ENCODE results near the gene AFDN. TPM values are rescaled to one million over a fixed set of nuclear protein-coding genes. Genes with fewer than 3 reads are reported as not detected.

Gene AFDN
- total RNA-seq, 1 donor from 2014 or later = 168 TPM

GRCh38 chr6:167811442-167812087 is 15.1 kb upstream of the AFDN start:
- no peak for DNase-seq (ENCODE audit: low spot score)

- no peak for DNase-seq (ENCODE audit: low spot score)
Measured at GRCh38 chr6:167812088-167812487, 14.6 kb upstream of the AFDN start.

- DNase-seq (ENCODE audit: low spot score) = no peak
Measured at GRCh38 chr6:167815296-167815980, 11.3 kb upstream of the AFDN start.

GRCh38 chr6:167817016-167817415 is 9.7 kb upstream of the AFDN start:
- no peak for DNase-seq (ENCODE audit: low spot score)

GRCh38 chr6:167817729-167818128 is 9.0 kb upstream of the AFDN start:
- no peak for DNase-seq (ENCODE audit: low spot score)

GRCh38 chr6:167819576-167819975 is 7.1 kb upstream of the AFDN start:
- DNase-seq (ENCODE audit: low spot score) = no peak

- no peak for DNase-seq (ENCODE audit: low spot score)
Measured at GRCh38 chr6:167820681-167821080, 6.0 kb upstream of the AFDN start.

GRCh38 chr6:167824591-167825331 is 1.9 kb upstream of the AFDN start:
- no peak for DNase-seq (ENCODE audit: low spot score)

GRCh38 chr6:167825332-167826229 is 1.1 kb upstream of the AFDN start:
- DNase-seq (ENCODE audit: low spot score) = peak; percentile 58

GRCh38 chr6:167826230-167826895 is 348 bp upstream of the AFDN start:
- DNase-seq (ENCODE audit: low spot score) = peak; percentile 74

- peak; percentile 64 for DNase-seq (ENCODE audit: low spot score)
Measured at GRCh38 chr6:167827583-167828324, 1.0 kb downstream of the AFDN start.

- DNase-seq (ENCODE audit: low spot score) = no peak
Measured at GRCh38 chr6:167828325-167828956, 1.7 kb downstream of the AFDN start.

GRCh38 chr6:167829513-167829912 is 2.8 kb downstream of the AFDN start:
- DNase-seq (ENCODE audit: low spot score) = no peak

GRCh38 chr6:167831281-167831828 is 4.6 kb downstream of the AFDN start:
- no peak for DNase-seq (ENCODE audit: low spot score)

GRCh38 chr6:167832497-167833395 is 6.0 kb downstream of the AFDN start:
- DNase-seq (ENCODE audit: low spot score) = no peak

- DNase-seq (ENCODE audit: low spot score) = no peak
Measured at GRCh38 chr6:167833396-167833763, 6.7 kb downstream of the AFDN start.

- no peak for DNase-seq (ENCODE audit: low spot score)
Measured at GRCh38 chr6:167835260-167835659, 8.5 kb downstream of the AFDN start.

- no peak for DNase-seq (ENCODE audit: low spot score)
Measured at GRCh38 chr6:167836721-167837120, 10.0 kb downstream of the AFDN start.

Measured in ureter (tissue), 1 donor.